ENCODE measurements around the gene TSC22D3. TPM values are rescaled to one million over a fixed set of nuclear protein-coding genes. Genes with fewer than 3 reads are reported as not detected.

The TSC22D3 gene
- 77.2 to 95.4 TPM (median 90.2 TPM) in 5 replicates for total RNA-seq (2022; extraction: Qiagen RNA extraction; ENCODE audit: low read depth)

GRCh38 chrX:107775734-107776511 is at the start of gene TSC22D3:
TSC22D3 (minus strand) TSS chrX:107775787; CDS start chrX:107775419, 368 bp downstream.

GRCh38 chrX:107777536-107777832 is 1.9 kb upstream of the TSC22D3 start, which contains the start of gene NCBP2L:
NCBP2L (plus strand) TSS chrX:107777733; CDS start chrX:107794221, 16,488 bp downstream.

Other genes starting within 250 kb of the TSC22D3 start
- 88.5 to 117 TPM (median 94.0 TPM) in 5 replicates for gene PRPS1, start 147.3 kb downstream of the TSC22D3 start, total RNA-seq (2022; extraction: Qiagen RNA extraction; ENCODE audit: low read depth)
- gene NCBP2L, start 1.9 kb upstream of the TSC22D3 start, total RNA-seq (2022; extraction: Qiagen RNA extraction; ENCODE audit: low read depth): not detected in 5 replicates
- gene MID2, start 50.1 kb upstream of the TSC22D3 start, total RNA-seq (2022; extraction: Qiagen RNA extraction; ENCODE audit: low read depth): 6.4 to 10.3 TPM (median 8.5 TPM) in 5 replicates
- not detected in 5 replicates for gene TEX13B, start 206.6 kb upstream of the TSC22D3 start, total RNA-seq (2022; extraction: Qiagen RNA extraction; ENCODE audit: low read depth)